A549 (cell line): ENCODE data around the gene HSPG2. TPM values are rescaled to one million over a fixed set of nuclear protein-coding genes. Genes with fewer than 3 reads are reported as not detected.

Experiments used
- ATAC-seq, 2 experiments: fragments of 200-7000 bp in 1 of 2; fragments of >200 bp in 1 of 2; cut with Nextera tagmentation in 1 of 2; cut with Tn5 transposase in 1 of 2; 3 replicates each; pipeline versions ENCODE4 v1.8.0 to v1.9.1; 2018 to 2020; ENCODE audit warnings: mild to moderate bottlenecking in 1 of 2, moderate library complexity in 1 of 2
- CTCF ChIA-PET: fragments of 300-600 bp; sonication (Branson Sonifier 250); formaldehyde crosslinking; extraction: SDS; loops from one replicate; lab custom pipeline; 2021; ENCODE audit warnings: antibody characterized with exemption, inconsistent platforms; lab: Yijun Ruan, JAX
- POLR2A ChIA-PET: fragments of 350-600 bp; formaldehyde crosslinking; extraction: SDS; loops from one replicate; lab custom pipeline; 2021; ENCODE audit warnings: antibody characterized with exemption, inconsistent platforms; lab: Yijun Ruan, JAX
- DNase-seq, 2 experiments: peaks; one replicate each; pipeline versions ENCODE4 v3.0.0 to v3.0.0-alpha.2; 2011 to 2016; ENCODE audit warnings: low read depth in 1 of 2, low spot score in 1 of 2
- FAIRE-seq: peaks from 2 replicates; lab custom pipeline; 2011; peaks lifted over from hg19 to GRCh38; lab: Jason Lieb, UNC
- H3K27ac ChIP-seq, 2 experiments: fragments of >200 bp; sonication (Bioruptor Twin); formaldehyde crosslinking; 3 replicates each; pipeline ENCODE4 v1.5.1; 2016 to 2017
- H3K4me1 ChIP-seq: fragments of >200 bp; sonication (Bioruptor Twin); formaldehyde crosslinking; 3 replicates; pipeline ENCODE4 v1.6.1; 2016
- H3K4me2 ChIP-seq: fragments of >200 bp; sonication (Bioruptor Twin); formaldehyde crosslinking; 3 replicates; pipeline ENCODE4 v1.6.1; 2016
- H3K4me3 ChIP-seq: fragments of >200 bp; sonication (Bioruptor Twin); formaldehyde crosslinking; 3 replicates; pipeline ENCODE4 v1.5.1; 2016
- H3K9me3 ChIP-seq: fragments of >200 bp; sonication (Bioruptor Twin); formaldehyde crosslinking; 3 replicates; pipeline ENCODE4 v1.6.1; 2016
- BCL3 ChIP-seq: fragments of >200 bp; sonication (Bioruptor Twin); formaldehyde crosslinking; IDR thresholded peaks from 3 replicates; pipeline ENCODE4 v1.6.1; 2016
- CEBPB ChIP-seq, 2 experiments: fragments of >200 bp in 1 of 2; sonication (Bioruptor Twin) in 1 of 2; formaldehyde crosslinking in 1 of 2; IDR thresholded peaks; 2 replicates each; pipeline ENCODE4 v1.6.1; 2012 to 2016
- CHD2 ChIP-seq: fragments of 150-350 bp; IDR thresholded peaks from 2 replicates; pipeline ENCODE4 v1.6.1; 2014; ENCODE audit warnings: low read length; ENCODE audit not compliant: partially characterized antibody
- E2F6 ChIP-seq: IDR thresholded peaks from 2 replicates; pipeline ENCODE4 v1.6.1; 2012; ENCODE audit warnings: low read depth, borderline replicate concordance
- FOXS1 ChIP-seq: fragments of 250-450 bp; sonication (Bioruptor Pico); IDR thresholded peaks from 2 replicates; pipeline ENCODE4 v1.5.0; 2020; ENCODE audit warnings: mild to moderate bottlenecking, moderate library complexity
- HES2 ChIP-seq: fragments of >200 bp; sonication (Bioruptor Twin); formaldehyde crosslinking; IDR thresholded peaks from 2 replicates; pipeline ENCODE4 v1.6.1; 2016
- HEYL ChIP-seq: fragments of 250-450 bp; sonication (Bioruptor Pico); IDR thresholded peaks from 2 replicates; pipeline ENCODE4 v1.8.0; 2021; ENCODE audit warnings: mild to moderate bottlenecking, moderate library complexity
- HOXA7 ChIP-seq: fragments of 250-450 bp; sonication (Bioruptor Pico); IDR thresholded peaks from 2 replicates; pipeline ENCODE4 v1.5.0; 2020; ENCODE audit warnings: mild to moderate bottlenecking, moderate library complexity
- MAFK ChIP-seq: fragments of 450-650 bp; IDR thresholded peaks from 2 replicates; pipeline ENCODE4 v1.6.1; 2014; ENCODE audit not compliant: partially characterized antibody
- MAZ ChIP-seq: fragments of 150-350 bp; IDR thresholded peaks from 2 replicates; pipeline ENCODE4 v1.6.1; 2014; ENCODE audit warnings: antibody characterized with exemption, low read depth, low read length, borderline replicate concordance
- NFE2L2 ChIP-seq: fragments of 150-350 bp; conservative IDR thresholded peaks from 2 replicates; pipeline ENCODE4 v1.6.1; 2014; ENCODE audit warnings: low read length
- PBX3 ChIP-seq: IDR thresholded peaks from 2 replicates; pipeline ENCODE4 v1.6.1; 2012
- POLR2AphosphoS2 ChIP-seq: conservative IDR thresholded peaks from 2 replicates; pipeline ENCODE4 v1.6.1; 2012; ENCODE audit warnings: low read length, improper control_type of control experiment, inconsistent platforms
- RCOR1 ChIP-seq: fragments of 150-350 bp; IDR thresholded peaks from 2 replicates; pipeline ENCODE4 v1.6.1; 2014; ENCODE audit warnings: antibody characterized with exemption, low read length, low read depth
- REST ChIP-seq: fragments of 200-600 bp; sonication (generic); IDR thresholded peaks from 2 replicates; pipeline ENCODE4 v1.6.1; 2016; ENCODE audit warnings: antibody characterized with exemption, mild to moderate bottlenecking, moderate library complexity
- RFX5 ChIP-seq: fragments of 450-650 bp; IDR thresholded peaks from 2 replicates; pipeline ENCODE4 v1.7.1; 2014; ENCODE audit warnings: antibody characterized with exemption, mild to moderate bottlenecking, moderate library complexity
- SMC3 ChIP-seq: fragments of >200 bp; sonication (Bioruptor Twin); formaldehyde crosslinking; IDR thresholded peaks from 3 replicates; pipeline ENCODE4 v1.6.1; 2018; ENCODE audit warnings: inconsistent platforms
- TFCP2L1 ChIP-seq: fragments of 250-450 bp; sonication (Bioruptor Pico); IDR thresholded peaks from 2 replicates; pipeline ENCODE4 v1.5.0; 2021; ENCODE audit warnings: mild to moderate bottlenecking
- WGBS: methylation state at CpG from one replicate; pipeline ENCODE4 v1.1.6; 2017; ENCODE audit errors: missing lambda C conversion rate; 5-methylcytosine and 5-hydroxymethylcytosine counted together
- polyA plus RNA-seq, 4 experiments: library from polyadenylated mRNA; depleted of rRNA in 3 of 4; stranded (reverse); fragments of >200 nt; fragmentation: RNase III in 1 of 4; extraction: RNeasy Plus Mini Kit Qiagen cat#74134 plus additional on column Dnase treatment in 1 of 4; gene quantifications; 2 replicates in 3 of 4; 3 replicates in 1 of 4; pipeline ENCODE4 v1.2.3, GENCODE V29; 2011 to 2017

HSPG2 gene
- polyA plus RNA-seq, 2 of the 4 experiments (the other 2 are of a cell fraction) = 7.0 to 42.7 TPM

GRCh38 chr1:21873174-21873573 lies 63.9 kb downstream of the HSPG2 start:
- Histone ChIP-seq H3K4me2 (no peak overlapping the region), H3K4me3 (no peak overlapping the region), H3K9me3 (no peaks in the 10 kb centered on the region), H3K27ac (no peak overlapping the region), H3K4me1 (peaks cover 23% of the 10 kb centered on the region)
- 92% methylated on average over 7 of the region's 8 CpGs for WGBS
- ChIA-PET CTCF (no interaction called here), POLR2A (no interaction called here)
- ATAC-seq (no peak), FAIRE-seq (no peak), DNase-seq (no peak)
- no peak for TF ChIP-seq RCOR1
- no peak for TF ChIP-seq TFCP2L1
- no peak for TF ChIP-seq CHD2
- TF ChIP-seq SMC3 = no peak

- POLR2A ChIA-PET = no interaction called here
- peaks cover 23% of the 10 kb centered on the region for H3K4me1 ChIP-seq
- no peak overlapping the region for H3K4me2 ChIP-seq
- no peak for DNase-seq
- TF ChIP-seq MAFK (no peak), RFX5 (no peak), CHD2 (no peak), E2F6 (no peak), TFCP2L1 (no peak), BCL3 (no peak), PBX3 (no peak), NFE2L2 (no peak), HES2 (no peak), REST (no peak), HOXA7 (CRISPR knock-in tag) (no peak), RCOR1 (no peak), MAZ (no peak), POLR2AphosphoS2 (no peak), FOXS1 (CRISPR knock-in tag) (no peak), HEYL (CRISPR knock-in tag) (no peak), CEBPB (IDR thresholded peaks at IDR 0.05) (no peak)
- H3K4me3 ChIP-seq = no peak overlapping the region
- 98% methylated on average over 9 of the region's 17 CpGs for WGBS
- no peak for FAIRE-seq
- ATAC-seq = no peak
- no peak overlapping the region for H3K27ac ChIP-seq
- CTCF ChIA-PET = interaction anchor here (1.4 kb wide), 1 partner anchor 9 kb away, joined by 5 read pairs; no protein-coding TSS in a partner anchor
- no peaks in the 10 kb centered on the region for H3K9me3 ChIP-seq
These were observed 64.5 kb downstream of the HSPG2 start for GRCh38 chr1:21872445-21873079.
